Measurements from ENCODE around the gene SPAG8.

- TF ChIP-seq GATA3 (IDR thresholded peaks at IDR 0.05; ENCODE audit: low read depth, low read length): no peak
- no peak for TF ChIP-seq GATA2 (IDR thresholded peaks at IDR 0.05; ENCODE audit: low read depth, low read length)
Measured at GRCh38 chr9:35822926-35823325, 10.9 kb upstream of the SPAG8 start.
